Loucy (cell line): ENCODE results near the gene SYCP2L.

Experiments
- H2AFZ ChIP-seq: fragments of 200-600 bp; sonication (generic); 2 replicates; pipeline ENCODE4 v1.6.0; 2016; ENCODE audit warnings: antibody characterized with exemption, mild to moderate bottlenecking, low read length, moderate library complexity
- H3F3A ChIP-seq: fragments of 200-600 bp; 2 replicates; pipeline ENCODE4 v1.6.0; 2016; ENCODE audit warnings: antibody characterized with exemption, low read depth, mild to moderate bottlenecking
- H3K27me3 ChIP-seq: fragments of 200-600 bp; sonication (generic); 2 replicates; pipeline ENCODE4 v1.6.1; 2014; ENCODE audit warnings: low read length, mild to moderate bottlenecking; ENCODE audit not compliant: insufficient read depth, poor library complexity, severe bottlenecking
- H3K36me3 ChIP-seq: fragments of 200-600 bp; sonication (generic); 2 replicates; pipeline ENCODE4 v1.6.1; 2016; ENCODE audit warnings: low read length; ENCODE audit not compliant: insufficient read depth
- H3K4me1 ChIP-seq: fragments of 200-600 bp; sonication (generic); 2 replicates; pipeline ENCODE4 v1.5.1; 2014; ENCODE audit warnings: low read length, mild to moderate bottlenecking; ENCODE audit not compliant: insufficient read depth, poor library complexity, severe bottlenecking
- H3K4me2 ChIP-seq: fragments of 200-600 bp; sonication (generic); 2 replicates; pipeline ENCODE4 v1.6.0; 2014; ENCODE audit warnings: antibody characterized with exemption, low read length, low read depth, mild to moderate bottlenecking; ENCODE audit not compliant: poor library complexity, severe bottlenecking
- H3K4me3 ChIP-seq: fragments of 200-600 bp; sonication (generic); 2 replicates; pipeline ENCODE4 v1.5.1; 2014; ENCODE audit warnings: low read length, mild to moderate bottlenecking, mixed read lengths; ENCODE audit not compliant: poor library complexity, severe bottlenecking
- H3K79me2 ChIP-seq: fragments of 200-600 bp; sonication (generic); 2 replicates; pipeline ENCODE4 v1.6.1; 2014; ENCODE audit warnings: low read length; ENCODE audit not compliant: insufficient read depth
- H3K9ac ChIP-seq: fragments of 200-600 bp; sonication (generic); 2 replicates; pipeline ENCODE4 v1.6.0; 2014; ENCODE audit warnings: mild to moderate bottlenecking, low read depth, low read length, moderate library complexity; ENCODE audit not compliant: poor library complexity, severe bottlenecking
- H3K9me2 ChIP-seq: fragments of 200-600 bp; sonication (generic); replicated peaks from 2 replicates; pipeline ENCODE4 v1.6.1; 2016; ENCODE audit warnings: low read depth, low read length, mixed read lengths
- H3K9me3 ChIP-seq: fragments of 200-600 bp; sonication (generic); 2 replicates; pipeline ENCODE4 v1.6.1; 2014; ENCODE audit warnings: mild to moderate bottlenecking, antibody characterized with exemption, low read length, low read depth; ENCODE audit not compliant: insufficient read depth
- H4K20me1 ChIP-seq: fragments of 200-600 bp; sonication (generic); 2 replicates; pipeline ENCODE4 v1.6.0; 2014; ENCODE audit warnings: antibody characterized with exemption, low read length, mild to moderate bottlenecking; ENCODE audit not compliant: insufficient read depth, poor library complexity, severe bottlenecking
- CTCF ChIP-seq: fragments of 200-600 bp; sonication (generic); conservative IDR thresholded peaks from 2 replicates; pipeline ENCODE4 v1.5.1; 2014; ENCODE audit warnings: mild to moderate bottlenecking, antibody characterized with exemption, low read length
- EZH2phosphoT487 ChIP-seq: fragments of 200-600 bp; IDR thresholded peaks from 2 replicates; pipeline ENCODE4 v1.6.1; 2018; ENCODE audit warnings: antibody characterized with exemption, mild to moderate bottlenecking, moderate library complexity, borderline replicate concordance

SYCP2L gene

GRCh38 chr6:10890151-10890550 is 3.3 kb downstream of the SYCP2L start:
- no peak overlapping the region for H3K9ac ChIP-seq
- H3K9me2 ChIP-seq = no peaks in the 10 kb centered on the region
- H2AFZ ChIP-seq = no peak overlapping the region
- H3F3A ChIP-seq = no peaks in the 10 kb centered on the region
- no peak for TF ChIP-seq EZH2phosphoT487
- no peak for TF ChIP-seq CTCF
- H3K27me3 ChIP-seq = no peaks in the 10 kb centered on the region
- H3K4me3 ChIP-seq = no peak overlapping the region
- H3K9me3 ChIP-seq = no peaks in the 10 kb centered on the region
- peaks cover 5% of the 10 kb centered on the region for H3K4me1 ChIP-seq
- H3K36me3 ChIP-seq = no peaks in the 10 kb centered on the region
- H3K79me2 ChIP-seq = no peaks in the 10 kb centered on the region
- no peaks in the 10 kb centered on the region for H4K20me1 ChIP-seq
- no peak overlapping the region for H3K4me2 ChIP-seq

- Histone ChIP-seq H3K79me2 (no peaks in the 10 kb centered on the region), H3F3A (no peaks in the 10 kb centered on the region), H3K27me3 (no peaks in the 10 kb centered on the region), H3K9ac (no peak overlapping the region), H4K20me1 (no peaks in the 10 kb centered on the region), H3K9me2 (no peaks in the 10 kb centered on the region), H3K4me2 (no peak overlapping the region), H3K36me3 (no peaks in the 10 kb centered on the region), H3K9me3 (no peaks in the 10 kb centered on the region), H2AFZ (no peak overlapping the region), H3K4me1 (peaks cover 5% of the 10 kb centered on the region), H3K4me3 (no peak overlapping the region)
- TF ChIP-seq CTCF (no peak), EZH2phosphoT487 (no peak)
Measured at GRCh38 chr6:10891960-10892359, 5.1 kb downstream of the SYCP2L start.

DNA sequence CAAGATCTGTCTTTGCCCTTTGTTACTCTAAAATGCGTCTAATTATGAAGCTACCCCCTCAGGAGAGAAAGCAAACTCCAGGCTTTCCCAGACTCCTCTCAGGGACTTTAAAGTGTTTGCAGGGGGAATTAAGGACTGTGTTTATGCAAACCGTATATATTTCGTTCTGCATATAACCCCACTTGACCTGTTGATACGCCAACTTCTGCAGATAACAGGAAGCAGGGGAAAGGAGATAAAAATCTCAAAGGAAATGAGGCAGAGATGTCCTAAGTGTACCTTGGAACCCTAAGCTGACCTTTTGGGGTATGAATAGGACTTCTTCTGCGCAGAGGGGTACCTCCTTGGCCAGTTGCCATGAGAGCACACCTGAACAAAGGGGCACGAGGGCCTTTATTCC is 8.1 kb downstream of the SYCP2L start:
- no peaks in the 10 kb centered on the region for H3K36me3 ChIP-seq
- H3K27me3 ChIP-seq = no peaks in the 10 kb centered on the region
- H3K4me1 ChIP-seq = peaks cover 5% of the 10 kb centered on the region
- no peak overlapping the region for H2AFZ ChIP-seq
- H3K9ac ChIP-seq = no peak overlapping the region
- no peaks in the 10 kb centered on the region for H3K9me3 ChIP-seq
- H4K20me1 ChIP-seq = no peaks in the 10 kb centered on the region
- H3K4me3 ChIP-seq = no peak overlapping the region
- TF ChIP-seq EZH2phosphoT487 = no peak
- no peak for TF ChIP-seq CTCF
- no peak overlapping the region for H3K4me2 ChIP-seq
- no peaks in the 10 kb centered on the region for H3K9me2 ChIP-seq
- H3F3A ChIP-seq = no peaks in the 10 kb centered on the region
- H3K79me2 ChIP-seq = no peaks in the 10 kb centered on the region
